Adipose tissue (tissue), 3 donors: ENCODE measurements around the gene EIF4E. TPM values are rescaled to one million over a fixed set of nuclear protein-coding genes. Genes with fewer than 3 reads are reported as not detected.
"Not testable (repeated sequence)": the region's sequence is repeated elsewhere in the genome, so short reads cannot be mapped to it uniquely, and the experiment has no call there.

Experiments
- H3K27ac ChIP-seq: one replicate; pipeline ENCODE4 v1.5.1; 2013; ENCODE audit warnings: low read depth, low read length
- WGBS, 3 donors: extraction: QIAGEN DNeasy Blood & Tissue Kit; methylation state at CpG; one replicate each; pipeline ENCODE4 v1.1.7; 2013; 5-methylcytosine and 5-hydroxymethylcytosine counted together
- polyA plus RNA-seq, 3 donors: library from polyadenylated mRNA; stranded (reverse); fragments of 200-250 nt; gene quantifications; one replicate each; pipeline ENCODE4 v1.2.3, GENCODE V29; 2013
- donor health status: healthy with polysubstance abuse.
- donor health status: Bipolar disorder and iron deficiency.
- donor health status: healthy.

EIF4E gene
- polyA plus RNA-seq, 3 donors, result 17.6 to 64.0 (median 50.5) TPM

GRCh38 chr4:98842917-98843316 lies 86.0 kb downstream of the EIF4E start:
- 76 to 91% (median 90%) methylated on average over 11 of the region's 11 CpGs for WGBS, 3 donors
- not testable (repeated sequence) for H3K27ac ChIP-seq

GRCh38 chr4:98838977-98839618 lies 89.8 kb downstream of the EIF4E start:
- 37 to 51% (median 43%) methylated on average over 5 of the region's 5 CpGs for WGBS, 3 donors
- no peak overlapping the region for H3K27ac ChIP-seq

- no peak overlapping the region for H3K27ac ChIP-seq
- 80 to 86% (median 83%) methylated on average over 4 of the region's 4 CpGs for WGBS, 3 donors
Observed at GRCh38 chr4:98838531-98838930, 90.4 kb downstream of the EIF4E start.

GRCh38 chr4:98833384-98833783 lies 95.5 kb downstream of the EIF4E start:
- no peak overlapping the region for H3K27ac ChIP-seq
- WGBS, 3 donors, result 61 to 83% (median 79%) methylated on average over 1 of the region's 1 CpG

GRCh38 chr4:98831036-98831435 lies 97.9 kb downstream of the EIF4E start:
- WGBS, 3 donors, result 78 to 97% (median 94%) methylated on average over 1 of the region's 1 CpG
- not testable (repeated sequence) for H3K27ac ChIP-seq

Other genes starting within 250 kb of the EIF4E start
- 10 to 100 TPM; 14.6 to 16.2 (median 15.4) TPM for gene METAP1, start 66.6 kb upstream of the EIF4E start, polyA plus RNA-seq
- 100 to 1,000 TPM in 2 of 3 donors, 10 to 100 TPM in 1; 46.7 to 198 (median 170) TPM for gene ADH5, start 159.7 kb upstream of the EIF4E start, polyA plus RNA-seq
- 1 to 10 TPM in 2 of 3 donors, under 1 TPM in 1; 0.44 to 5.4 (median 1.1) TPM for gene ADH4, start 215.2 kb upstream of the EIF4E start, polyA plus RNA-seq